Spinal cord (tissue), 10 donors: ENCODE data around the gene ACD. TPM values are rescaled to one million over a fixed set of nuclear protein-coding genes. Genes with fewer than 3 reads are reported as not detected.

Experiments
- DNase-seq, 6 donors: peaks; one replicate each; pipeline versions ENCODE4 v3.0.0 to v3.0.0-alpha.2; 2013 to 2015; ENCODE audit warnings: low spot score in 6 of 6, low read depth in 4 of 6
- H3K27ac ChIP-seq: one replicate; pipeline ENCODE4 v1.5.1; 2013; ENCODE audit warnings: low read depth, low read length, control low read depth
- H3K27me3 ChIP-seq: one replicate; pipeline ENCODE4 v1.6.1; 2013; ENCODE audit warnings: low read length; ENCODE audit not compliant: control insufficient read depth, insufficient read depth
- H3K36me3 ChIP-seq: one replicate; pipeline ENCODE4 v1.6.1; 2013; ENCODE audit warnings: low read length; ENCODE audit not compliant: control insufficient read depth, insufficient read depth
- H3K4me1 ChIP-seq: one replicate; pipeline ENCODE4 v1.6.1; 2013; ENCODE audit warnings: low read length; ENCODE audit not compliant: control insufficient read depth, insufficient read depth
- H3K4me3 ChIP-seq: one replicate; pipeline ENCODE4 v1.5.1; 2013; ENCODE audit warnings: low read depth, low read length, control low read depth
- H3K9me3 ChIP-seq: one replicate; pipeline ENCODE4 v1.6.1; 2013; ENCODE audit warnings: low read length; ENCODE audit not compliant: control insufficient read depth, insufficient read depth
- WGBS: methylation state at CpG from one replicate; pipeline ENCODE4 v1.1.5; 2013; ENCODE audit warnings: missing lambda C conversion rate; ENCODE audit not compliant: insufficient coverage; 5-methylcytosine and 5-hydroxymethylcytosine counted together
- polyA plus RNA-seq, 2 donors: library from polyadenylated mRNA; unstranded; fragments of 120-200 nt; gene quantifications; one replicate each; pipeline ENCODE4 v1.2.1, GENCODE V29; 2013; ENCODE audit not compliant: insufficient read length in 2 of 2
- total RNA-seq, 2 donors: library from RNA; depleted of rRNA in 1 of 2; stranded (reverse); fragments of 120-200 nt in 1 of 2; fragments of >200 nt in 1 of 2; gene quantifications; one replicate each; pipeline versions ENCODE4 v1.2.3 to v1.2.4, GENCODE V29; 2013 to 2014
- donor health status: healthy.

ACD gene
- total and polyA plus RNA-seq, 4 donors: 15.8 to 49.3 (median 31.8) TPM

- no peak overlapping the region for H3K4me3 ChIP-seq
- H3K27ac ChIP-seq: no peak overlapping the region
- DNase-seq: no peak
- WGBS: 95% methylated on average over 10 of the region's 16 CpGs
- peaks cover 23% of the 10 kb centered on the region for H3K27me3 ChIP-seq
- peaks cover 52% of the 10 kb centered on the region for H3K4me1 ChIP-seq
- H3K36me3 ChIP-seq: peaks cover 56% of the 10 kb centered on the region
- no peaks in the 10 kb centered on the region for H3K9me3 ChIP-seq
Observed at GRCh38 chr16:67657017-67657608, 2.9 kb downstream of the ACD start.

GRCh38 chr16:67656344-67657016 lies 3.6 kb downstream of the ACD start:
- 79% methylated on average over 8 of the region's 9 CpGs for WGBS
- Histone ChIP-seq H3K27me3 (peaks cover 29% of the 10 kb centered on the region), H3K27ac (no peak overlapping the region), H3K36me3 (peaks cover 49% of the 10 kb centered on the region), H3K4me1 (peaks cover 46% of the 10 kb centered on the region), H3K9me3 (no peaks in the 10 kb centered on the region), H3K4me3 (no peak overlapping the region)
- DNase-seq: no peak

- 58% methylated on average over 4 of the region's 4 CpGs for WGBS
- Histone ChIP-seq H3K4me3 (no peak overlapping the region), H3K9me3 (no peaks in the 10 kb centered on the region), H3K27me3 (peaks cover 40% of the 10 kb centered on the region), H3K4me1 (peaks cover 37% of the 10 kb centered on the region), H3K27ac (no peak overlapping the region), H3K36me3 (peaks cover 48% of the 10 kb centered on the region)
- no peak for DNase-seq
Observed at GRCh38 chr16:67655363-67655762, 4.7 kb downstream of the ACD start.

- H3K4me1 ChIP-seq: peaks cover 39% of the 10 kb centered on the region
- H3K27ac ChIP-seq: no peak overlapping the region
- H3K4me3 ChIP-seq: no peak overlapping the region
- H3K9me3 ChIP-seq: no peaks in the 10 kb centered on the region
- H3K36me3 ChIP-seq: peaks cover 46% of the 10 kb centered on the region
- 58% methylated on average over 30 of the region's 30 CpGs for WGBS
- H3K27me3 ChIP-seq: peaks cover 49% of the 10 kb centered on the region
- DNase-seq: no peak
Observed at GRCh38 chr16:67654403-67654911, 5.6 kb downstream of the ACD start.

- H3K4me1 ChIP-seq: peaks cover 38% of the 10 kb centered on the region
- WGBS: 29% methylated on average over 22 of the region's 25 CpGs
- no peak overlapping the region for H3K27ac ChIP-seq
- H3K9me3 ChIP-seq: no peaks in the 10 kb centered on the region
- H3K36me3 ChIP-seq: peaks cover 41% of the 10 kb centered on the region
- peaks cover 55% of the 10 kb centered on the region for H3K27me3 ChIP-seq
- DNase-seq: no peak
- no peak overlapping the region for H3K4me3 ChIP-seq
Observed at GRCh38 chr16:67653789-67654402, 6.2 kb downstream of the ACD start.

- H3K9me3 ChIP-seq: no peaks in the 10 kb centered on the region
- peak overlapping the region; percentile 39 for H3K4me3 ChIP-seq
- peaks cover 61% of the 10 kb centered on the region for H3K27me3 ChIP-seq
- H3K36me3 ChIP-seq: peaks cover 35% of the 10 kb centered on the region
- H3K27ac ChIP-seq: no peak overlapping the region
- WGBS: under 1% methylated on average over 62 of the region's 68 CpGs
- DNase-seq: peak in 1 of 6 donors; percentile 55
- H3K4me1 ChIP-seq: peaks cover 41% of the 10 kb centered on the region
Observed at GRCh38 chr16:67653128-67653788, 6.8 kb downstream of the ACD start.

GRCh38 chr16:67652578-67653127 lies 7.4 kb downstream of the ACD start:
- peaks cover 29% of the 10 kb centered on the region for H3K36me3 ChIP-seq
- peaks cover 45% of the 10 kb centered on the region for H3K4me1 ChIP-seq
- WGBS: 2% methylated on average over 53 of the region's 59 CpGs
- H3K27ac ChIP-seq: no peak overlapping the region
- peak in 2 of 6 donors; percentile 59 to 64 for DNase-seq
- H3K27me3 ChIP-seq: peaks cover 67% of the 10 kb centered on the region
- H3K4me3 ChIP-seq: no peak overlapping the region
- H3K9me3 ChIP-seq: no peaks in the 10 kb centered on the region

- no peak for DNase-seq
- no peak overlapping the region for H3K27ac ChIP-seq
- H3K4me3 ChIP-seq: no peak overlapping the region
- peaks cover 20% of the 10 kb centered on the region for H3K36me3 ChIP-seq
- WGBS: 65% methylated on average over 4 of the region's 4 CpGs
- peaks cover 74% of the 10 kb centered on the region for H3K27me3 ChIP-seq
- H3K9me3 ChIP-seq: no peaks in the 10 kb centered on the region
- peaks cover 45% of the 10 kb centered on the region for H3K4me1 ChIP-seq
Observed at GRCh38 chr16:67651847-67652246, 8.2 kb downstream of the ACD start.

DNA sequence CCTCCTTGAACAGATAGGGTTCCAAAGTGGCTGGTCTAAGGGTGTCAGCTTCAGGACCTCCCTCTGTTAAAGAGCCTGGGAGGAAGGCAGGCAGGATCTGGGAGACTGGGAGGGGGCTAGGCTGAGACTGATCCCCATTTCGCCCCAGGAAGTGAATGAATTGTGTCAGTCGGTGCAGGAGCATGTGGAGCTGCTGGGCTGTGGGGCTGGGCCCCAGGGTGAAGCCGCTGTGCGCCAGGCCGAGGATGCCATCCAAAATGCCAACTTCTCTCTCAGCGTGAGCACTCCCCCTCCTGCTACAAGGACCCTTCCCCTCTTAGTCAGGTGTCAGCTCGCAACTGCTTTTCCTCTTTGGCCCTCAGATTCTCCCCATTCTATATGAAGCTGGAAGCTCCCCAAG lies 9.0 kb downstream of the ACD start:
- Histone ChIP-seq H3K27me3 (peaks cover 82% of the 10 kb centered on the region), H3K4me1 (peaks cover 45% of the 10 kb centered on the region), H3K27ac (no peak overlapping the region), H3K36me3 (peaks cover 12% of the 10 kb centered on the region), H3K4me3 (no peak overlapping the region), H3K9me3 (no peaks in the 10 kb centered on the region)
- DNase-seq: no peak
- WGBS: 94% methylated on average over 7 of the region's 7 CpGs
